Measurements from ENCODE around the gene FOSL2.

The FOSL2 gene

DNA sequence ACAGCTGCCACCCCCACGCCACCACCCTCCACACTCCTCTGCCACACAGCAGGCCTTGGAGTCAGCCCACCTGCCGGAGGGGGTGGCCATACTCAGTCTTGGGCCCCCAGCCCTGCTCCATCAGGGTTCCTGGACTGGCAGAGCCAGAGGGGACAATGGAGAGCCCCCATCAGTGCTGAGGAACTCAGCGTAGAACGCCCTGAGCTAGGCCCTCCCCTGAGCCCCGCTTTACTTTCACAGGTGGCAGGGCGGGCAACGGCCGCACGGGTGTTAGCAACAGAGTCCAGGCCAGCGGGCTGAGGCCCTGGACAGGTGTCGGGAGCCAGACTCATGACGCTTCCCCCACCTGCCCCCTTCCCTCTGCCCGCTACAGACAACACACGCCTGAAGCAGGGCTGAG is 47.1 kb downstream of the FOSL2 start:
- POLR2A ChIA-PET = no interaction called here
- TF ChIP-seq SP1 (IDR thresholded peaks at IDR 0.05) (no peak), ZNF384 (IDR thresholded peaks at IDR 0.05) (no peak), TARDBP (IDR thresholded peaks at IDR 0.05) (no peak), FOXA1 (IDR thresholded peaks at IDR 0.05) (no peak), ELF4 (IDR thresholded peaks at IDR 0.05) (no peak), L3MBTL2 (conservative IDR thresholded peaks at IDR 0.05) (no peak), LEF1 (IDR thresholded peaks at IDR 0.05; ENCODE audit: borderline replicate concordance) (no peak), HDGF (IDR thresholded peaks at IDR 0.05; ENCODE audit: borderline replicate concordance) (no peak), SUZ12 (IDR thresholded peaks at IDR 0.05) (no peak), CTBP1 (IDR thresholded peaks at IDR 0.05; ENCODE audit: borderline replicate concordance) (no peak), FOXK2 (IDR thresholded peaks at IDR 0.05) (no peak), ARNT (IDR thresholded peaks at IDR 0.05) (no peak), FOXM1 (IDR thresholded peaks at IDR 0.05; ENCODE audit: borderline replicate concordance) (no peak), NFRKB (IDR thresholded peaks at IDR 0.05) (no peak), BHLHE40 (IDR thresholded peaks at IDR 0.05; ENCODE audit: borderline replicate concordance) (no peak)
- TF ChIP-seq, protein P1, sequence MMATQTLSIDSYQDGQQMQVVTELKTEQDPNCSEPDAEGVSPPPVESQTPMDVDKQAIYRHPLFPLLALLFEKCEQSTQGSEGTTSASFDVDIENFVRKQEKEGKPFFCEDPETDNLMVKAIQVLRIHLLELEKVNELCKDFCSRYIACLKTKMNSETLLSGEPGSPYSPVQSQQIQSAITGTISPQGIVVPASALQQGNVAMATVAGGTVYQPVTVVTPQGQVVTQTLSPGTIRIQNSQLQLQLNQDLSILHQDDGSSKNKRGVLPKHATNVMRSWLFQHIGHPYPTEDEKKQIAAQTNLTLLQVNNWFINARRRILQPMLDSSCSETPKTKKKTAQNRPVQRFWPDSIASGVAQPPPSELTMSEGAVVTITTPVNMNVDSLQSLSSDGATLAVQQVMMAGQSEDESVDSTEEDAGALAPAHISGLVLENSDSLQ (IDR thresholded peaks at IDR 0.05) = no peak
- DNase-seq (ENCODE audit: extremely low spot score) = no peak
- CTCF ChIA-PET = no interaction called here

DNA sequence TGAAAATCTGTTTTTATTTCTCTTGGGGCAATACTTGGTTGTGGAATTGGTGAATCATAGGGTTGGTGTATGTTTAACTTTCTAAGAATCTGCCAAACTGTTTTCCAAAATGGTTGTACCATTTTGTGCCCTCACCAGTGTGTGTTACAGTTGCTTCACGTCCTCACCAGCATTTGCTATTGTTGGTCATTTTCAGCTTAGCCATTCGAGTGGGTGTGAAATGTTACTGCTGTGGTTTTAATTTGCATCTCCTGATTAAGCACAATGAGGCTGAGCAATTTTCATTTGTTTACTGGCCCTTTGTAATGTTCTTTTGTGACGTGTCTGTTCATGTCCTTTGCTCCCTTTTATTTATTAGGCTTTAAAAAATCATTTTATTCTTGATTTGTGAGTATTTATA is 49.7 kb downstream of the FOSL2 start:
- CTCF ChIA-PET = no interaction called here
- TF ChIP-seq FOXM1 (IDR thresholded peaks at IDR 0.05; ENCODE audit: borderline replicate concordance) = no peak
- TF ChIP-seq ZNF384 (IDR thresholded peaks at IDR 0.05) = no peak
- no peak for TF ChIP-seq ELF4 (IDR thresholded peaks at IDR 0.05)
- no peak for TF ChIP-seq NFRKB (IDR thresholded peaks at IDR 0.05)
- no peak for TF ChIP-seq LEF1 (IDR thresholded peaks at IDR 0.05; ENCODE audit: borderline replicate concordance)
- TF ChIP-seq TARDBP (IDR thresholded peaks at IDR 0.05) = no peak
- TF ChIP-seq SP1 (IDR thresholded peaks at IDR 0.05) = no peak
- TF ChIP-seq CTBP1 (IDR thresholded peaks at IDR 0.05; ENCODE audit: borderline replicate concordance) = no peak
- no peak for TF ChIP-seq SUZ12 (IDR thresholded peaks at IDR 0.05)
- no peak for TF ChIP-seq FOXK2 (IDR thresholded peaks at IDR 0.05)
- no peak for TF ChIP-seq BHLHE40 (IDR thresholded peaks at IDR 0.05; ENCODE audit: borderline replicate concordance)
- no peak for TF ChIP-seq HDGF (IDR thresholded peaks at IDR 0.05; ENCODE audit: borderline replicate concordance)
- TF ChIP-seq, protein P1 (IDR thresholded peaks at IDR 0.05) = no peak
- DNase-seq (ENCODE audit: extremely low spot score) = no peak
- POLR2A ChIA-PET = no interaction called here

DNA sequence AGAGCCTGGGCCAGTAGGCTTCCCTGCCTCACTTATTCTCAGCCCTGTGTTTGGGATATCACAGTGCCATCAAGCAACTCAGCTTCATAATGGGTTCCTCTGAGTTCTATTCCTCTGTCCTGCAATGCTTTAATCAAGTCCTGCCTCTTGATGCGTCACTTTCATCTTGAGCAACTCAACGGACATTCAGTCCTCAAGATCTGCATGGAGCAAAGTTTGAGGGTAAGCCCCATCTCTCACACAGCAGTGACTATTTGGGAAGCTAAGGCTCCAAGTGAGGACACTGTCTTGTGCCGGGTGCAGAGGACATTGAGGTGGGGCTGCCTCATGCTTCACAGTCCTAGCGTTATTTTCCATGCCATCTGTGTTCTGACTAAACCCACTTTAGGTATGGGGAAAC is 52.3 kb downstream of the FOSL2 start:
- ChIA-PET CTCF (no interaction called here), POLR2A (interaction anchor here (1.1 kb wide), 1 partner anchor 103 kb away, joined by 3 read pairs; no protein-coding TSS in a partner anchor)
- TF ChIP-seq L3MBTL2 (conservative IDR thresholded peaks at IDR 0.05) = no peak
- no peak for TF ChIP-seq ZNF384 (IDR thresholded peaks at IDR 0.05)
- TF ChIP-seq SUZ12 (IDR thresholded peaks at IDR 0.05) = no peak
- TF ChIP-seq, protein P1 (IDR thresholded peaks at IDR 0.05) = no peak
- TF ChIP-seq SP1 (IDR thresholded peaks at IDR 0.05) = no peak
- no peak for TF ChIP-seq ELF4 (IDR thresholded peaks at IDR 0.05)
- no peak for TF ChIP-seq TARDBP (IDR thresholded peaks at IDR 0.05)
- TF ChIP-seq NFRKB (IDR thresholded peaks at IDR 0.05) = no peak
- no peak for TF ChIP-seq LEF1 (IDR thresholded peaks at IDR 0.05; ENCODE audit: borderline replicate concordance)
- TF ChIP-seq CTBP1 (IDR thresholded peaks at IDR 0.05; ENCODE audit: borderline replicate concordance) = no peak
- TF ChIP-seq FOXM1 (IDR thresholded peaks at IDR 0.05; ENCODE audit: borderline replicate concordance) = no peak
- no peak for TF ChIP-seq FOXA1 (IDR thresholded peaks at IDR 0.05)
- no peak for TF ChIP-seq HDGF (IDR thresholded peaks at IDR 0.05; ENCODE audit: borderline replicate concordance)
- no peak for TF ChIP-seq FOXK2 (IDR thresholded peaks at IDR 0.05)
- TF ChIP-seq ARNT (IDR thresholded peaks at IDR 0.05) = no peak
- no peak for TF ChIP-seq BHLHE40 (IDR thresholded peaks at IDR 0.05; ENCODE audit: borderline replicate concordance)
- no peak for DNase-seq (ENCODE audit: extremely low spot score)

DNA sequence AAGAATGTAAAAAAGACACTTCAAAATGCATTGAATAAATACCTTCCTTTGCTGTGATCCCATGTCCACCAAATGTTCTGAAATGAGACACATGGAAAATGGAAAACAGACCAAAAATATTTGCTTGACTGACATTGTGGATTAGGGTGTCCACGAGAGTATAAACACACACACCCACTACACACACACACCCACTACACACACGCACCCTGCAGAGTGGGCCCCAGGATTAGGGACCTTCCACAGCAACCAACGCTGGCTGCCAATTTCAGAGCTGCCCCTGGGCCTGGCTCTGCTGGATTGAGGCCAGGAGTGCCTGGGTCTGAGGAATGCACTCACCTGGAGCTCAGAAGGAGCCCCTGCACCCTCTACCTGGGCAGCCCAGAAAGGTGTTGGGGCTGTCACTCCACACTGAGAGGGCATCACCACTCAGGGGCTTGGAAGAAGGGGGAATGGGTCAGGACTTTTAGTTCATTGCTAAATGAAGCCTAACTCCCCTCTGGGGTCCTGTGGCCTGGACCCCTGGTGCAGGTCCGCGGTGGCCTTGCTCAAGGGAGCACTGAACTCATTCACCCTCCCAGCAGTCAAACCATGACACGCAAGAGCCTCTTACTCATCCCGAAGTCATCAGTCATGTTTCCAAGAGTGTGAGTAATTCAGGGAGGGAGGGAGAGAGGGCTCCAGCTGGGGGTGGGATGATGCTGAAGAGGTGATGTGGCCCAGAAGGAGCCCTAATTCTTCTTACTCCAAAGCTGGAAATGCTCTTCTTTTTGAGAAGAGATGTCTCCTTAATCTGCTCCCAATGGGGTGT is 53.0 kb downstream of the FOSL2 start:
- ChIA-PET POLR2A (no interaction called here), CTCF (interaction anchor here (0.6 kb wide), 1 partner anchor 44 kb away, joined by 11 read pairs; no protein-coding TSS in a partner anchor)
- no peak for TF ChIP-seq CTBP1 (IDR thresholded peaks at IDR 0.05; ENCODE audit: borderline replicate concordance)
- TF ChIP-seq L3MBTL2 (conservative IDR thresholded peaks at IDR 0.05) = no peak
- TF ChIP-seq SUZ12 (IDR thresholded peaks at IDR 0.05) = no peak
- no peak for TF ChIP-seq LEF1 (IDR thresholded peaks at IDR 0.05; ENCODE audit: borderline replicate concordance)
- no peak for TF ChIP-seq NFRKB (IDR thresholded peaks at IDR 0.05)
- no peak for TF ChIP-seq FOXM1 (IDR thresholded peaks at IDR 0.05; ENCODE audit: borderline replicate concordance)
- DNase-seq (ENCODE audit: extremely low spot score) = no peak

DNA sequence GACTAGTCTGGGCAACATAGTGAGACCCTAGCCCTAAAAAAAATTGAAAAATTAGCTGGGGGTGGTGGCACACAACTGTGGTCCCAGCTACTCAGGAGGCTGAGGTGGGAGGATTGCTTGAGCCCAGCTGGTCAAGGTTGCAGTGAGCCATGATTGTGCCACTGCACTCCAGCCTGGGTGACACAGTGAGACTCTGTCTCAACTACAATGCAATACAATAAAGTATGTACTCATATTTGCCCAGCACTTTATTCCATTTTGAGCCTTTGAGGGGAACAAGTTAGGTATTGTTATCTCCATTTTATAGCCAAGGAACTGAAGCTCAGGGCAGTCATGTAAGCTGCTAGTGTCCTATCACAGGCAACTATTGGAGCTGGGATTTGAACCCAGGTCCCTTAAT is 53.9 kb downstream of the FOSL2 start:
- TF ChIP-seq FOXM1 (IDR thresholded peaks at IDR 0.05; ENCODE audit: borderline replicate concordance) (no peak), CTBP1 (IDR thresholded peaks at IDR 0.05; ENCODE audit: borderline replicate concordance) (no peak), FOXK2 (IDR thresholded peaks at IDR 0.05) (no peak), FOXA1 (IDR thresholded peaks at IDR 0.05) (no peak), NFRKB (IDR thresholded peaks at IDR 0.05) (no peak), SUZ12 (IDR thresholded peaks at IDR 0.05) (no peak), HDGF (IDR thresholded peaks at IDR 0.05; ENCODE audit: borderline replicate concordance) (no peak), TARDBP (IDR thresholded peaks at IDR 0.05) (no peak)
- no peak for DNase-seq (ENCODE audit: extremely low spot score)
- POLR2A ChIA-PET = no interaction called here
- CTCF ChIA-PET = interaction anchor here (0.6 kb wide), 1 partner anchor 45 kb away, joined by 11 read pairs; no protein-coding TSS in a partner anchor

DNA sequence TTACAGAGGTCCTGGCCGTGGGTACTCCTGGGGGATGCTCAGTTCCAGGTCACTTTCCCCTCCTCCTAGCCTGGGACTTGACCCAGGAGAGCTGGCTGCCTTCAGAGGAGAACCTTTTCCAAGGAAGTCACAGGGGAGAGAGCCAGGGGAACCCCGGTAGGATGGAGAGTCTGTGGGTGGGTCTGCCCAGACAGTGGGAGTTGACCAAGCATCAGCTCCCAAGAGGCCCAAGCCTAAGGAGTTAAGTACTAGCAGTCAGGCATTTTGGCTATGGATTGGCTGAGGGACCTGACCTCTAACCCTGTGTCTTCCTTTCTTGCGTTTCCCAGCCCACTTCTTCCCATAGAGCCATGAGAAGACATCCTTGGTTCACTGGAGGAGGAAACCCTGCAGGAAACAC is 54.4 kb downstream of the FOSL2 start:
- POLR2A ChIA-PET = no interaction called here
- TF ChIP-seq NFRKB (IDR thresholded peaks at IDR 0.05) (no peak), HDGF (IDR thresholded peaks at IDR 0.05; ENCODE audit: borderline replicate concordance) (no peak)
- CTCF ChIA-PET = no interaction called here
- DNase-seq (ENCODE audit: extremely low spot score) = no peak
